GM18861 (cell line): Measurements from ENCODE around the gene PSME1.
A peak's percentile ranks its signal among the peaks of the same experiment; 100 is the strongest.

Experiments used
- ATAC-seq: cut with Tn5 transposase; IDR thresholded peaks from one replicate; pipeline ENCODE4 v1.9.1; 2021; ENCODE audit not compliant: unreplicated experiment

The PSME1 gene

GRCh38 chr14:24167469-24168114, 31.6 kb downstream of the PSME1 start:
- ATAC-seq, result no peak

- ATAC-seq, result peak; percentile 74
These were observed 35.6 kb downstream of the PSME1 start, which contains the start of gene REC8 for GRCh38 chr14:24171422-24172260. REC8 (plus strand) TSS chr14:24172080; CDS start chr14:24172553, 473 bp downstream.

- no peak for ATAC-seq
These were observed 36.4 kb downstream of the PSME1 start for GRCh38 chr14:24172261-24172860.

DNA sequence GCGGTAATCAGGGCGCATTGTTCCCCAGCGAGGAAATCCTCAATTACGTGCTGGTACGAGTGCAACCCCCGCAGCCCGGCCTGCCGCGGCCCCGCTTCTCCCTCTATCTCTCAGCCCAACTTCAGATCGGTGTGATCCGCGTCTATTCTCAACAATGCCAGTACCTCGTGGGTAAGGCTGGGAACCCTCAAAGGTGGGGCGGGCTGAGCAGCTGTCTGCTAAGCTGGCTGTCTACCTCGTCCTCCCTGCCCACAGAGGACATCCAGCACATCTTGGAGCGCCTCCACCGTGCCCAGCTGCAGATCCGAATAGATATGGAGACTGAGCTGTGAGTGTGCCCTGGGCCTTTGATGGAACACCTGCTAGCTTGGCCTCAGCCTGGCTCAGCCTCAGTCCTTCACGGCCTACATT, 36.9 kb downstream of the PSME1 start:
- no peak for ATAC-seq

- no peak for ATAC-seq
These were observed 40.6 kb downstream of the PSME1 start for GRCh38 chr14:24176599-24176998.

- no peak for ATAC-seq
These were observed 41.2 kb downstream of the PSME1 start for GRCh38 chr14:24177041-24177825.

GRCh38 chr14:24177891-24178290, 41.9 kb downstream of the PSME1 start:
- ATAC-seq, result no peak

DNA sequence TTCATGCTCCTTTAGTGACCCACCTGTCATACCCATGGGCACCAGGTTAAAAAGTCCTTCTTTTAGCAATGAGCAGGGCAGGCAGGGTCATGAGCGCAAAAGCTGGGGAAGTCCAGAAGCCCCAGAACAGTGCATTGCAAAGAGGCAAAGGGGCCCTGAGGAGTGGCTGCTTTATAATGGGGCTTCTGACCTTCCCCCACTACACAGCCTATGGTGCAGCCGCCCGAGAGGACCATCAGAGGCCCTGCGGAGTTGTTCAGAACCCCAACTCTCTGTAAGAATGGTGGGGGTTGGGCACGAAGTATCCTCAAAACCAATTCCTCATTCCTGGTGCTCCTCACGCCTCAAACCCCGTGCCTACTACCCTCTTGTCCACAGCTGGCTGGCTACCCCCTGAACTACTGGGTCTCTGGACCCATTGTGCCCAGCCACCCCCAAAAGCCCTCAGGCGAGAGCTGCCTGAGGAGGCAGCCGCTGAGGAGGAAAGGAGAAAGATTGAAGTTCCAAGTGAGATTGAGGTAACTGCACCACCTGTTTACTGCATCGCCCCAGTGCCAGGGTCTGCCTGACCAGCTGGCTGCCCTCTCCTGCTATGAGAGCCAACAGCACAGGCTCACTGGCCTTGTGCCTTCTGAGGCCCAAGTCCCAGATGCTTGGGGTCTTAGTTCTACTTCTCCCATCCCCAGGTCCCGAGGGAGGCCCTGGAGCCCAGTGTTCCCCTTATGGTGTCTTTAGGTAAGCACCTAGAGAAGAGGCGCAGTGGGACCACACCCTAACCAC, 42.6 kb downstream of the PSME1 start:
- ATAC-seq, result no peak

- no peak for ATAC-seq
These were observed 43.4 kb downstream of the PSME1 start for GRCh38 chr14:24179294-24179960.

- ATAC-seq, result no peak
These were observed 44.2 kb downstream of the PSME1 start for GRCh38 chr14:24179961-24180796.

DNA sequence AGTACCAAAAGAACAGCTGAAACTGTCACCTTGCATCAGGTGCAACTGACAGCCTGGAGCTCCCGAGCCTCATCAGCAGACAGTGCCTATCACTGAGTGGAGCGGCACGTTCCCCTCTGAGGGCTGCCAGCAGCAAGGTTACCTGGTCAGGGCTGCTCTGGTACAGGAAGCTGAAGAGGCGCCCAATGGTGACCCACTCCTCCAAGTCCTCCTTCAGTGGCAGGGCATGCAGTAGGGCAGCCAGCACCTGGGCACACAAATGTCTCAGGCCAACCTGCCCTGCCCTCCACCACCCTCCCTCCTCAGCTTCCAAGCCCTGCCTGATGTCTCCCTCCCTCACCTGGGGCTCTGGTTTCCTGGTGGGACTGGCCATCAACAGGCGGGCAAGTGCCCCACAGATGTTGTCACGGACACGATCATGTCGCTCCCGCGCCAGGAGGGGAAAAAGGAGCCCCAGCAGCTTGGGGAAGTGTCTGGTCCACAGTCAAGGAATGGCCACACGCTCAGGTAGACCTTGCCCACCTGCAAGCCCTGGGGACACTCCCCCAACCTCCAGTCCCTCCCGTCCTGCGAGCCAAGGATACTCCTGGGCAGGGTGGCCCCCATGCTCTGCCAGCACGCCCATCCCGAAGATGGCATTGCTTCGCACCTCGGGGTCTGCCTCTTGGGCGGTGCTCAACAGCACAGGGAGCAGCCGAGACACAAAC, 45.5 kb downstream of the PSME1 start:
- ATAC-seq, result no peak

DNA sequence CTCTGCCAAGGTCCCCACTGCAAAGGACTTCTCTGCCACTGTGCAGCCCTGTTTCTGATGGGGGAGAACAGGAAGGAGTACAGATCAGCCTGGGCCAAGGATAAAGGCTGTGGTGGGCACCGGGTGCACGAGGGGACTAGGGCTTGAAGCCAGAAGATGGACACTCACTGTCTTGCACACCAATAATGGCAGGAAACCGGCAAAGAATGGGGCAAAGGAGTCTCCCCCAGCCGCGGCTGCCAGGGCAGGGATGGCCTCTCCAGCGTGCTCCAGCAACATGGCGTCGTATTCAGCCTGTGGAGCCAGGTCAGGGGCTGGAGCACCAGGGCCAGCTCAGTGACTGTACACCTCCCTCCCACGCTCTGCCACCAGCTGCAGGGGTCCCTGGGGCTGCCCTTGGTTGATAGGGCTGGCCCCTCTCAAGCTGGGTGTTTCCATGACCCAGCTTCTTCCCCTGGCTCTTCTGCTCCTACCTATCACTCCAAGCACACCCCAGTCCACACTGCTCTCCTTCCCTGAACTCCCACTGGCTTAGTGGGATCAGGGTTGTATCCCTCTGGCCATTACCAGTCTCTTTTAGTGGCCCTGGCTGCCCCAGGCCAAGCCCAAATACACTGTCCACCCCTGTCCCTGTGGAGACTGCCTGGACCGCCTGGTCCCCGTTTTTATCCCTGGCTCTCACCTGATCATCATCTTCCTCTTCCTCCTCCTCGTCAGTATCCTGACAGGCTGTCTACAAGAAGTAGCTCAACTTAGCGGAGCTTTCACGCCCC, 46.3 kb downstream of the PSME1 start:
- ATAC-seq, result no peak

DNA sequence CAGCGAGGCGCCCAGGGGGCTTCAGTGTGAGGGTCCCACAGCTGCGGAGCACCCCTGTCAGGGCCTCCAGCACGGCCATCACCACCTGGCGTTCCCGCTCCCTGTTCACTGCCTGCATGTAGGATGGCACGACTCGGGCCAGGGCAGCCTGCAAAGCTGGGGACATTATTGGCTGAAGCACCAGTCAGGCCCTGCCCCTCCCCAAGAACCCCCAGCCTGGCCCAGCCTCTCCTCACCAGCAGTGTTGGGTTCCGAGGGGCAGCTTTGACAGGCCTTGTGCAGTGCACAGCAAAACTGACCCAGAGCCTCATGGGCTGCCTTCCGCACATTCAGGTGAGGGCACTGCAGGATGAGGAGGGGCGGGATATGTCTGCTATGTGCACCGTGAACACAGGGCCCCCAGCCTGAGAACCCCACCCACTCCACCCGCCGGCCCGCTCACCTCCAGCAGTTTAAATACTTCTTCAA, 47.1 kb downstream of the PSME1 start:
- ATAC-seq, result no peak

DNA sequence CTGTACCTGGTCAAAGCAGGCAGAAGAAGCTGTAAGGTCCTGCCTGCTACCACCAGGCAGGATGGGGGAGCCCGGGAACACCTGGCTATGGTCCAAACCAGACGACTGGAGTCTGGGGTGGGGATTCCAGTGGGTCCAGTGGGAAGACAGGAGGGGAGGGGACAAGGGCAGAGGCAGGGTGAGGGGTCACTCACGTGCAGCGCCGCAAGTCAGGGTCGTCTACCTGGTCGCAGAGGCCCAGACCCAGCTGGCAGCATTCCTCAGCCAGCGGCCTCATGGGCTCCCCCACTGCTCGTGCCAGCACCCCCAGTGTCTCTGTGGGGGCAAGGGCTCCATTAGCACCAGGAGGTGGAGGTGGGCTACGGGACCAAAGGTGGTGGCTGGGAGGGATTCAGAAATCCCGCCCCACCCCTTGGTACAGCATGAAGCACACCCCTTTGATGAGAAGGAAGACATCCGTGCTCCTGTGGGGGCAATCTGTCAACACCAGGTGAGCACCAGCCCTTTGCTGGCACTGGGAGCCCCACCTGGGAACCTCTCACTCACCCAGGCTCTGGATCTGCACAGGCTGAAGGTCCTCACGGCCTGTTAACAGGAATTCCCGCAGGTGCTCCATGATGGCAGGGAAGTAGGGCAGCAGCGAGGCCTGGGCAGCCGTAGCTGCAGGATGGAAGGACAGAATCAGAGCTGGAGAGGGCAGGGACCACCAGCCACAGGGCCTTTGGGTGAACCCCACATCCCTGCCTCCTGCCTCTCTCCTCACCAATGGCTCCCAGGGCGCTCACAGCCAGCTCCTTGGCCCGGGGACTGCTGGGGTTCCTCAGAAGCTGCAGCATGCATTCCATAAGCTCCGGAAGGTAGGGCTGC, 48.3 kb downstream of the PSME1 start:
- no peak for ATAC-seq

- ATAC-seq, result no peak
These were observed 49.0 kb downstream of the PSME1 start for GRCh38 chr14:24185026-24185425.

DNA sequence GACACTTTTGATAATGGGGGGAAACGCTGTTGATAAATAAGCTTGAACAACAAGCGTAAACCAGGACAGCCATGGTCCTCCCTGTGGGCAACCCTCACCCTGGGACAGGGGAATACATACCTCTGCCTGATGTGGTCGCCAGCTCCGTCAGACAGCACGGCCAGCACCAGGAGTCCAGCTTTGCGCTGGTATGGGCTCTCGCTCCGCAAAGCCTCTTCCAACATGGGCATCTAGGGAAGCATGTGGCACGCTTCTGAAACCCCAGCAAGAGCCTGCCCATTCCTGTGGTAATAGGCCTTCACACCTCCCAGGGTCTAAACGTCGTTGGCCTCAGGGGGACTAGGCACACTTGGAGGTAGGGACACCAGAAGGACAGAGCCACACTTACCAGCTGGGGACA, 49.7 kb downstream of the PSME1 start:
- no peak for ATAC-seq
